Adrenal gland (tissue), 5 donors: ENCODE measurements around the gene PDSS1.

Experiments
- POLR2A ChIP-seq, 2 donors: fragments of 450-650 bp; IDR thresholded peaks; one replicate each; pipeline ENCODE4 v1.6.1; 2017; ENCODE audit warnings: antibody characterized with exemption in 2 of 2, mild to moderate bottlenecking in 2 of 2, moderate library complexity in 1 of 2
- TF ChIP-seq, protein P1 (sequence below), 6 experiments: fragments of 450-650 bp in 4 of 6; fragments of 200-600 bp in 2 of 6; sonication (generic) in 1 of 6; IDR thresholded peaks; 1 replicate in 5 of 6; 2 replicates in 1 of 6; pipeline versions ENCODE4 v1.5.1 to v1.8.0; 2016 to 2021; ENCODE audit warnings: antibody characterized with exemption in 6 of 6, mild to moderate bottlenecking in 2 of 6, moderate library complexity in 1 of 6
- donor health status: DM: no; HTN: no; CAD: no.

DNA sequence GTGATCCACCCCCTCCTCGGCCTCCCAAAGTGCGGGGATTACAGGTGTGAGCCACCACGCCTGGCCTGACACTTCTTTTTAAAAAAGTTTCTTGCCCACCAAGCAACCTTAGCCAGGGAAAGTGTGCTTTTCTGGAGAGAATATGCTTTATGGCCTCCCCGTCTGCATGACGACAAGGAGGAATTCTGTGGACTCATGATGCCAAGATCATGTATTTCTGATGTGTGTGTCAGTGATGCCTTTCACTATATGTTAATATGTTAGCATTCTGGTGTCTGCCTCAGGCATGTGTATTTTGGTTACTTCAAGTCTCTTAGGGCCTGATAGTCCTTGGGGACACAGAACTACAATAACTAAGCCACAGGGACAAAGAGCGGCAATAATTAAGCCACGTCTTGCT lies 2.1 kb downstream of the PDSS1 start:
- TF ChIP-seq, protein P1, sequence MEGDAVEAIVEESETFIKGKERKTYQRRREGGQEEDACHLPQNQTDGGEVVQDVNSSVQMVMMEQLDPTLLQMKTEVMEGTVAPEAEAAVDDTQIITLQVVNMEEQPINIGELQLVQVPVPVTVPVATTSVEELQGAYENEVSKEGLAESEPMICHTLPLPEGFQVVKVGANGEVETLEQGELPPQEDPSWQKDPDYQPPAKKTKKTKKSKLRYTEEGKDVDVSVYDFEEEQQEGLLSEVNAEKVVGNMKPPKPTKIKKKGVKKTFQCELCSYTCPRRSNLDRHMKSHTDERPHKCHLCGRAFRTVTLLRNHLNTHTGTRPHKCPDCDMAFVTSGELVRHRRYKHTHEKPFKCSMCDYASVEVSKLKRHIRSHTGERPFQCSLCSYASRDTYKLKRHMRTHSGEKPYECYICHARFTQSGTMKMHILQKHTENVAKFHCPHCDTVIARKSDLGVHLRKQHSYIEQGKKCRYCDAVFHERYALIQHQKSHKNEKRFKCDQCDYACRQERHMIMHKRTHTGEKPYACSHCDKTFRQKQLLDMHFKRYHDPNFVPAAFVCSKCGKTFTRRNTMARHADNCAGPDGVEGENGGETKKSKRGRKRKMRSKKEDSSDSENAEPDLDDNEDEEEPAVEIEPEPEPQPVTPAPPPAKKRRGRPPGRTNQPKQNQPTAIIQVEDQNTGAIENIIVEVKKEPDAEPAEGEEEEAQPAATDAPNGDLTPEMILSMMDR (IDR thresholded peaks at IDR 0.05) = no peak
- no peak for TF ChIP-seq POLR2A (IDR thresholded peaks at IDR 0.05)
